Measurements from ENCODE around the gene COA5.

Gene COA5

GRCh38 chr2:98550165-98550564 lies 58.1 kb downstream of the COA5 start:
- no peak for TF ChIP-seq CTCF (IDR thresholded peaks at IDR 0.05; ENCODE audit: control insufficient read depth, insufficient read depth, low read depth, low read length, missing control alignments)
- H3K4me3 ChIP-seq (ENCODE audit: control insufficient read depth, low read depth, low read length): no peak overlapping the region
- DNase-seq (ENCODE audit: low read depth): no peak
